OCI-LY1 (cell line): ENCODE results near the gene TADA1.

Source experiments
- EZH2 ChIP-seq: fragments of 200-600 bp; sonication (generic), shearing (Covaris generic); IDR thresholded peaks from 2 replicates; pipeline ENCODE4 v1.8.0; 2017; ENCODE audit warnings: borderline replicate concordance, mixed run types, mild to moderate bottlenecking, antibody characterized with exemption, low read length, moderate library complexity, mixed read lengths
- TF ChIP-seq, protein P1 (sequence below): fragments of 200-600 bp; sonication (generic), shearing (Covaris generic); IDR thresholded peaks from 2 replicates; pipeline ENCODE4 v1.5.1; 2017; ENCODE audit warnings: mild to moderate bottlenecking, antibody characterized with exemption, low read length, moderate library complexity, mixed read lengths

DNA sequence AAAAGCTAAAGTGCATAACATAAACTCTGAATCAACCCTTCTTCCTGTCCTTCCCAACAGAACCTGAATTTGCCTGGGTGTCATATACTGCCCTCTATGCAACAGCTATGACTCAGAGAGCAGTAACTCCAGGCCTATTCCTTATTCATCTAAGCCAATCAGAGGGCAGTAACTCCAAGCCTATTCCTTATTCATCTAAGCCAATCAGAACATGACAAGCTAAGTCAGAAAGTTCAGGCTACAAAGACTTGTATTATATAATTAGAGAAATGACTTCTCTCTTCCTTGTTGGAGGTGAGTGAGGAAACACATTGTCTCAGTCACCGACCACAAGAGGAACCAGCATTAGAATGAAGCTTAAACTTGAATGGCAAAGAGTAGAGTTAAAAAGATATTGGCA lies 26.2 kb upstream of the TADA1 start:
- TF ChIP-seq, protein P1, sequence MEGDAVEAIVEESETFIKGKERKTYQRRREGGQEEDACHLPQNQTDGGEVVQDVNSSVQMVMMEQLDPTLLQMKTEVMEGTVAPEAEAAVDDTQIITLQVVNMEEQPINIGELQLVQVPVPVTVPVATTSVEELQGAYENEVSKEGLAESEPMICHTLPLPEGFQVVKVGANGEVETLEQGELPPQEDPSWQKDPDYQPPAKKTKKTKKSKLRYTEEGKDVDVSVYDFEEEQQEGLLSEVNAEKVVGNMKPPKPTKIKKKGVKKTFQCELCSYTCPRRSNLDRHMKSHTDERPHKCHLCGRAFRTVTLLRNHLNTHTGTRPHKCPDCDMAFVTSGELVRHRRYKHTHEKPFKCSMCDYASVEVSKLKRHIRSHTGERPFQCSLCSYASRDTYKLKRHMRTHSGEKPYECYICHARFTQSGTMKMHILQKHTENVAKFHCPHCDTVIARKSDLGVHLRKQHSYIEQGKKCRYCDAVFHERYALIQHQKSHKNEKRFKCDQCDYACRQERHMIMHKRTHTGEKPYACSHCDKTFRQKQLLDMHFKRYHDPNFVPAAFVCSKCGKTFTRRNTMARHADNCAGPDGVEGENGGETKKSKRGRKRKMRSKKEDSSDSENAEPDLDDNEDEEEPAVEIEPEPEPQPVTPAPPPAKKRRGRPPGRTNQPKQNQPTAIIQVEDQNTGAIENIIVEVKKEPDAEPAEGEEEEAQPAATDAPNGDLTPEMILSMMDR = no peak
- no peak for TF ChIP-seq EZH2
